Neural cell (in vitro differentiated cells): Measurements from ENCODE around the gene SCTR. TPM values are rescaled to one million over a fixed set of nuclear protein-coding genes. Genes with fewer than 3 reads are reported as not detected.

Source experiments
- H2AFZ ChIP-seq: fragments of 200-600, 300-800 bp; sonication (generic), shearing (Covaris generic); 2 replicates; pipeline ENCODE4 v1.6.0; 2014; ENCODE audit warnings: low read depth, mild to moderate bottlenecking, antibody characterized with exemption, low read length, moderate library complexity
- H3F3A ChIP-seq: fragments of 200-600 bp; shearing (Covaris generic); 2 replicates; pipeline ENCODE4 v1.6.1; 2016; ENCODE audit warnings: mild to moderate bottlenecking, moderate library complexity, mixed read lengths, antibody characterized with exemption, low read length; ENCODE audit not compliant: insufficient read depth, poor library complexity, severe bottlenecking
- H3K27ac ChIP-seq: fragments of 200-600, 300-800 bp; sonication (generic), shearing (Covaris generic); 2 replicates; pipeline ENCODE4 v1.5.1; 2014; ENCODE audit warnings: mild to moderate bottlenecking, low read length, moderate library complexity
- H3K27me3 ChIP-seq: fragments of 300-800, 200-600 bp; sonication (generic), shearing (Covaris generic); 2 replicates; pipeline ENCODE4 v1.6.0; 2014; ENCODE audit warnings: mild to moderate bottlenecking, low read depth, low read length, moderate library complexity; ENCODE audit not compliant: insufficient read depth
- H3K36me3 ChIP-seq: fragments of 300-800, 200-600 bp; sonication (generic), shearing (Covaris generic); 2 replicates; pipeline ENCODE4 v1.5.1; 2014; ENCODE audit warnings: mild to moderate bottlenecking, antibody characterized with exemption, low read length, moderate library complexity; ENCODE audit not compliant: insufficient read depth
- H3K4me2 ChIP-seq: fragments of 300-800, 200-600 bp; sonication (generic), shearing (Covaris generic); 2 replicates; pipeline ENCODE4 v1.6.0; 2014; ENCODE audit warnings: mild to moderate bottlenecking, low read length
- H3K4me3 ChIP-seq: fragments of 300-800, 200-600 bp; sonication (generic), shearing (Covaris generic); 2 replicates; pipeline ENCODE4 v1.5.1; 2014; ENCODE audit warnings: mild to moderate bottlenecking, low read length, moderate library complexity
- H3K79me2 ChIP-seq: fragments of 200-600 bp; shearing (Covaris generic); replicated peaks from 2 replicates; pipeline ENCODE4 v1.6.0; 2014; ENCODE audit warnings: mild to moderate bottlenecking, low read length, moderate library complexity; ENCODE audit not compliant: insufficient read depth
- H3K9ac ChIP-seq: fragments of 300-800, 200-600 bp; sonication (generic), shearing (Covaris generic); 2 replicates; pipeline ENCODE4 v1.6.1; 2016; ENCODE audit warnings: mild to moderate bottlenecking, low read length, mixed read lengths
- H3K9me2 ChIP-seq: fragments of 200-600 bp; shearing (Covaris generic); 2 replicates; pipeline ENCODE4 v1.6.1; 2016; ENCODE audit warnings: mild to moderate bottlenecking, low read length, mixed read lengths; ENCODE audit not compliant: insufficient read depth
- H3K9me3 ChIP-seq: fragments of 200-600, 300-800 bp; sonication (generic), shearing (Covaris generic); 2 replicates; pipeline ENCODE4 v1.6.1; 2016; ENCODE audit warnings: mild to moderate bottlenecking, mixed run types, low read length, moderate library complexity, mixed read lengths
- H4K20me1 ChIP-seq: fragments of 200-600 bp; shearing (Covaris generic); 2 replicates; pipeline ENCODE4 v1.6.1; 2016; ENCODE audit warnings: mild to moderate bottlenecking, mixed run types; ENCODE audit not compliant: insufficient read depth
- EP300 ChIP-seq: fragments of 450-650 bp; conservative IDR thresholded peaks from 2 replicates; pipeline ENCODE4 v1.6.1; 2014; ENCODE audit warnings: antibody characterized with exemption, mild to moderate bottlenecking, moderate library complexity; ENCODE audit not compliant: poor library complexity, severe bottlenecking
- EZH2 ChIP-seq: fragments of 200-600, 300-800 bp; shearing (Covaris generic), sonication (generic); IDR thresholded peaks from 2 replicates; pipeline ENCODE4 v1.6.1; 2014; ENCODE audit warnings: antibody characterized with exemption, low read length, borderline replicate concordance, mild to moderate bottlenecking; ENCODE audit not compliant: insufficient read depth, poor library complexity, severe bottlenecking
- MXI1 ChIP-seq: fragments of 450-650 bp; conservative IDR thresholded peaks from 2 replicates; pipeline ENCODE4 v1.6.1; 2014; ENCODE audit warnings: antibody characterized with exemption, mild to moderate bottlenecking; ENCODE audit not compliant: poor library complexity, severe bottlenecking
- POLR2AphosphoS5 ChIP-seq: IDR thresholded peaks from 2 replicates; pipeline ENCODE4 v1.6.1; 2012
- RAD21 ChIP-seq: fragments of 450-650 bp; conservative IDR thresholded peaks from 2 replicates; pipeline ENCODE4 v1.6.1; 2014; ENCODE audit warnings: antibody characterized with exemption, mild to moderate bottlenecking, moderate library complexity
- SMC3 ChIP-seq: fragments of 450-650 bp; conservative IDR thresholded peaks from 2 replicates; pipeline ENCODE4 v1.6.1; 2014; ENCODE audit warnings: antibody characterized with exemption, mild to moderate bottlenecking, moderate library complexity; ENCODE audit not compliant: poor library complexity
- TAF1 ChIP-seq: IDR thresholded peaks from 2 replicates; pipeline ENCODE4 v1.6.1; 2012; ENCODE audit warnings: low read depth
- polyA plus RNA-seq: library from polyadenylated mRNA; depleted of rRNA; stranded (reverse); fragments of >200 nt; gene quantifications from 2 replicates; pipeline ENCODE4 v1.2.3, GENCODE V29; 2014
- TF ChIP-seq, protein P1 (sequence below): fragments of 450-650 bp; IDR thresholded peaks from 2 replicates; pipeline ENCODE4 v1.5.1; 2014; ENCODE audit warnings: antibody characterized with exemption, mild to moderate bottlenecking, moderate library complexity; ENCODE audit not compliant: poor library complexity, severe bottlenecking
- TF ChIP-seq, protein P2 (sequence below): IDR thresholded peaks from 2 replicates; pipeline ENCODE4 v1.6.1; 2012; ENCODE audit warnings: borderline replicate concordance

SCTR gene
- polyA plus RNA-seq, 1 donor from 2014 or later, result 0.12 TPM

DNA sequence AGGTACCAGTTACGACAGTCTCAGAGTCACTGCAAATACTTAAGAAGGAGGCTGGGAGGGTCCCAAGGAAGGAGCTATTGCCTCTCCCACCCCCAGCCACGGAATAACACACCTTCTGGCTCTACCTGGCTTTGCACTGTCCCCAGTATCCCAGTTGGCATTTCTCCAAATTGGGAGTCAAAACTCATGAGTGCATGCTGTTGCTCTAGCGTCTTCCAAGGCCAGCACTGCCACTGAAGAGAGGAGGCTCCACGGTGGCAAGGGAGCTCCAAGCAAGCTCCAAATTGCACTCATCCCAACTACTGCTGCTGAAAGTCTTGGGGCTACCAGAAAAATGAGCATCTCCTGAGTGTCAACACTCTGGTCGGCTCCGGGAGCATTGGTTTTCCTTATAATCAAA, 1.6 kb downstream of the SCTR start:
- H2AFZ ChIP-seq, result no peak overlapping the region
- no peak overlapping the region for H3K9ac ChIP-seq
- H3K27me3 ChIP-seq, result peaks cover 49% of the 10 kb centered on the region
- H3K9me2 ChIP-seq, result no peaks in the 10 kb centered on the region
- TF ChIP-seq RAD21 (no peak), POLR2AphosphoS5 (no peak), TAF1 (no peak), MXI1 (no peak), EZH2 (no peak), EP300 (no peak), SMC3 (no peak)
- TF ChIP-seq, protein P1, sequence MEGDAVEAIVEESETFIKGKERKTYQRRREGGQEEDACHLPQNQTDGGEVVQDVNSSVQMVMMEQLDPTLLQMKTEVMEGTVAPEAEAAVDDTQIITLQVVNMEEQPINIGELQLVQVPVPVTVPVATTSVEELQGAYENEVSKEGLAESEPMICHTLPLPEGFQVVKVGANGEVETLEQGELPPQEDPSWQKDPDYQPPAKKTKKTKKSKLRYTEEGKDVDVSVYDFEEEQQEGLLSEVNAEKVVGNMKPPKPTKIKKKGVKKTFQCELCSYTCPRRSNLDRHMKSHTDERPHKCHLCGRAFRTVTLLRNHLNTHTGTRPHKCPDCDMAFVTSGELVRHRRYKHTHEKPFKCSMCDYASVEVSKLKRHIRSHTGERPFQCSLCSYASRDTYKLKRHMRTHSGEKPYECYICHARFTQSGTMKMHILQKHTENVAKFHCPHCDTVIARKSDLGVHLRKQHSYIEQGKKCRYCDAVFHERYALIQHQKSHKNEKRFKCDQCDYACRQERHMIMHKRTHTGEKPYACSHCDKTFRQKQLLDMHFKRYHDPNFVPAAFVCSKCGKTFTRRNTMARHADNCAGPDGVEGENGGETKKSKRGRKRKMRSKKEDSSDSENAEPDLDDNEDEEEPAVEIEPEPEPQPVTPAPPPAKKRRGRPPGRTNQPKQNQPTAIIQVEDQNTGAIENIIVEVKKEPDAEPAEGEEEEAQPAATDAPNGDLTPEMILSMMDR, result no peak
- TF ChIP-seq, protein P2, sequence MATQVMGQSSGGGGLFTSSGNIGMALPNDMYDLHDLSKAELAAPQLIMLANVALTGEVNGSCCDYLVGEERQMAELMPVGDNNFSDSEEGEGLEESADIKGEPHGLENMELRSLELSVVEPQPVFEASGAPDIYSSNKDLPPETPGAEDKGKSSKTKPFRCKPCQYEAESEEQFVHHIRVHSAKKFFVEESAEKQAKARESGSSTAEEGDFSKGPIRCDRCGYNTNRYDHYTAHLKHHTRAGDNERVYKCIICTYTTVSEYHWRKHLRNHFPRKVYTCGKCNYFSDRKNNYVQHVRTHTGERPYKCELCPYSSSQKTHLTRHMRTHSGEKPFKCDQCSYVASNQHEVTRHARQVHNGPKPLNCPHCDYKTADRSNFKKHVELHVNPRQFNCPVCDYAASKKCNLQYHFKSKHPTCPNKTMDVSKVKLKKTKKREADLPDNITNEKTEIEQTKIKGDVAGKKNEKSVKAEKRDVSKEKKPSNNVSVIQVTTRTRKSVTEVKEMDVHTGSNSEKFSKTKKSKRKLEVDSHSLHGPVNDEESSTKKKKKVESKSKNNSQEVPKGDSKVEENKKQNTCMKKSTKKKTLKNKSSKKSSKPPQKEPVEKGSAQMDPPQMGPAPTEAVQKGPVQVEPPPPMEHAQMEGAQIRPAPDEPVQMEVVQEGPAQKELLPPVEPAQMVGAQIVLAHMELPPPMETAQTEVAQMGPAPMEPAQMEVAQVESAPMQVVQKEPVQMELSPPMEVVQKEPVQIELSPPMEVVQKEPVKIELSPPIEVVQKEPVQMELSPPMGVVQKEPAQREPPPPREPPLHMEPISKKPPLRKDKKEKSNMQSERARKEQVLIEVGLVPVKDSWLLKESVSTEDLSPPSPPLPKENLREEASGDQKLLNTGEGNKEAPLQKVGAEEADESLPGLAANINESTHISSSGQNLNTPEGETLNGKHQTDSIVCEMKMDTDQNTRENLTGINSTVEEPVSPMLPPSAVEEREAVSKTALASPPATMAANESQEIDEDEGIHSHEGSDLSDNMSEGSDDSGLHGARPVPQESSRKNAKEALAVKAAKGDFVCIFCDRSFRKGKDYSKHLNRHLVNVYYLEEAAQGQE, result no peak
- no peaks in the 10 kb centered on the region for H4K20me1 ChIP-seq
- no peaks in the 10 kb centered on the region for H3K79me2 ChIP-seq
- no peak overlapping the region for H3K4me2 ChIP-seq
- H3K36me3 ChIP-seq, result no peaks in the 10 kb centered on the region
- H3K27ac ChIP-seq, result no peak overlapping the region
- H3K4me3 ChIP-seq, result no peak overlapping the region
- H3K9me3 ChIP-seq, result no peaks in the 10 kb centered on the region
- H3F3A ChIP-seq, result no peaks in the 10 kb centered on the region

DNA sequence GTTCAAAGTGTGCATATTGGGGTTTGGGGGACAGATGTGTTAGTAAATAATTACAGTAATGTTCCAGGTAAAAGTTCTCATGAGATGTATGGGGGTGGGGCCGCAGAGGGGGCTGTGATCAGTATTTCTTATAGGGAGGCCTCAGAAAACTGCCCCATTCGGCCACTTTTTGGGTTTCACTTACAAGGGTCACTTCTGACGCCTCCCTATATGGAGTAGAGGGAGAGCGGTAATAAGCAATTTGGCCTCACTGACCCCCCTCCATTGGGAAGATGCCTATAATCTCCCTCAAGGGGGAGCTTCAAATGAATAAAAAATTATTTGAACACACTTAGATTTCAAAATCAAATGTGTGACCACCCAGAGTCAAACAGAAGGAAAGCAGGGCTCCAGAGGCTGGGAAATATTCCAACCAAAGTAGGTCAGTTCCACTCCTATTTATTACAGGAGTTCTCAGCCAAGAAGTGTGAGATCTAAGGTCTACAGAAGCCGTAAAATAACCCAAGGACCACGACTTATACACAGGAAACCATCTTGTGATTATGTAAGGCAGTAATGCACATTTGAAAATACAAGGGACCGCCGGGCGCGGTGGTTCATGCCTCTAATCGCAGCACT, 2.7 kb downstream of the SCTR start:
- TF ChIP-seq EZH2 (no peak), EP300 (no peak), SMC3 (no peak), MXI1 (no peak), RAD21 (no peak), TAF1 (no peak), POLR2AphosphoS5 (no peak)
- TF ChIP-seq, protein P1, result no peak
- TF ChIP-seq, protein P2, result no peak
- Histone ChIP-seq H4K20me1 (no peaks in the 10 kb centered on the region), H3K79me2 (no peaks in the 10 kb centered on the region), H3K4me2 (no peak overlapping the region), H3F3A (no peaks in the 10 kb centered on the region), H3K4me3 (no peak overlapping the region), H3K9me3 (no peaks in the 10 kb centered on the region), H3K27me3 (peaks cover 49% of the 10 kb centered on the region), H3K36me3 (no peaks in the 10 kb centered on the region), H3K9me2 (no peaks in the 10 kb centered on the region), H3K27ac (no peak overlapping the region), H2AFZ (no peak overlapping the region), H3K9ac (no peak overlapping the region)
